OCI-LY1 (cell line): ENCODE data around the gene KLHL8.

Experiments
- H2AFZ ChIP-seq: fragments of 200-600 bp; sonication (generic), shearing (Covaris generic); 2 replicates; pipeline ENCODE4 v1.6.0; 2014; ENCODE audit warnings: antibody characterized with exemption, mild to moderate bottlenecking, low read length
- H3F3A ChIP-seq: fragments of 200-600 bp; sonication (generic), shearing (Covaris generic); 2 replicates; pipeline ENCODE4 v1.6.0; 2014; ENCODE audit warnings: mild to moderate bottlenecking, antibody characterized with exemption, low read length, moderate library complexity; ENCODE audit not compliant: insufficient read depth
- H3K27ac ChIP-seq: fragments of 200-600 bp; sonication (generic); 2 replicates; pipeline ENCODE4 v1.5.1; 2014; ENCODE audit warnings: low read length, mixed run types, mild to moderate bottlenecking, low read depth; ENCODE audit not compliant: poor library complexity, severe bottlenecking
- H3K27me3 ChIP-seq: fragments of 200-600 bp; sonication (generic); 2 replicates; pipeline ENCODE4 v1.6.0; 2014; ENCODE audit warnings: antibody characterized with exemption, mild to moderate bottlenecking, low read length, moderate library complexity; ENCODE audit not compliant: insufficient read depth
- H3K36me3 ChIP-seq: fragments of 200-600 bp; sonication (generic); 2 replicates; pipeline ENCODE4 v1.6.1; 2014; ENCODE audit warnings: mild to moderate bottlenecking, antibody characterized with exemption, low read length, moderate library complexity, mixed read lengths; ENCODE audit not compliant: insufficient read depth
- H3K4me1 ChIP-seq: fragments of 200-600 bp; sonication (generic); 2 replicates; pipeline ENCODE4 v1.5.1; 2014; ENCODE audit warnings: mild to moderate bottlenecking, low read length, moderate library complexity; ENCODE audit not compliant: insufficient read depth, severe bottlenecking
- H3K4me2 ChIP-seq: fragments of 200-600 bp; sonication (generic), shearing (Covaris generic); 2 replicates; pipeline ENCODE4 v1.6.1; 2014; ENCODE audit warnings: low read length
- H3K4me3 ChIP-seq: fragments of 200-600 bp; sonication (generic); 2 replicates; pipeline ENCODE4 v1.5.1; 2014; ENCODE audit warnings: low read length, low read depth, mild to moderate bottlenecking, mixed read lengths; ENCODE audit not compliant: poor library complexity, severe bottlenecking
- H3K79me2 ChIP-seq: fragments of 200-600 bp; shearing (Covaris generic); 2 replicates; pipeline ENCODE4 v1.6.1; 2016; ENCODE audit warnings: mixed run types, low read length, mixed read lengths; ENCODE audit not compliant: insufficient read depth
- H3K9ac ChIP-seq: fragments of 200-600 bp; sonication (generic), shearing (Covaris generic); 2 replicates; pipeline ENCODE4 v1.6.1; 2014; ENCODE audit warnings: mild to moderate bottlenecking, low read length, mixed read lengths
- H3K9me2 ChIP-seq: fragments of 200-600 bp; sonication (generic), shearing (Covaris generic); 2 replicates; pipeline ENCODE4 v1.6.1; 2014; ENCODE audit warnings: low read depth, mild to moderate bottlenecking, low read length, mixed read lengths
- H3K9me3 ChIP-seq: fragments of 200-600 bp; shearing (Covaris generic); 2 replicates; pipeline ENCODE4 v1.6.1; 2014; ENCODE audit warnings: low read length, mixed read lengths
- H4K20me1 ChIP-seq: fragments of 200-600 bp; sonication (generic), shearing (Covaris generic); 2 replicates; pipeline ENCODE4 v1.6.0; 2016; ENCODE audit warnings: mild to moderate bottlenecking, low read length; ENCODE audit not compliant: insufficient read depth
- EZH2 ChIP-seq: fragments of 200-600 bp; sonication (generic), shearing (Covaris generic); IDR thresholded peaks from 2 replicates; pipeline ENCODE4 v1.8.0; 2017; ENCODE audit warnings: borderline replicate concordance, mixed run types, mild to moderate bottlenecking, antibody characterized with exemption, low read length, moderate library complexity, mixed read lengths
- TF ChIP-seq, protein P1 (sequence below): fragments of 200-600 bp; sonication (generic), shearing (Covaris generic); IDR thresholded peaks from 2 replicates; pipeline ENCODE4 v1.5.1; 2017; ENCODE audit warnings: mild to moderate bottlenecking, antibody characterized with exemption, low read length, moderate library complexity, mixed read lengths

The KLHL8 gene

DNA sequence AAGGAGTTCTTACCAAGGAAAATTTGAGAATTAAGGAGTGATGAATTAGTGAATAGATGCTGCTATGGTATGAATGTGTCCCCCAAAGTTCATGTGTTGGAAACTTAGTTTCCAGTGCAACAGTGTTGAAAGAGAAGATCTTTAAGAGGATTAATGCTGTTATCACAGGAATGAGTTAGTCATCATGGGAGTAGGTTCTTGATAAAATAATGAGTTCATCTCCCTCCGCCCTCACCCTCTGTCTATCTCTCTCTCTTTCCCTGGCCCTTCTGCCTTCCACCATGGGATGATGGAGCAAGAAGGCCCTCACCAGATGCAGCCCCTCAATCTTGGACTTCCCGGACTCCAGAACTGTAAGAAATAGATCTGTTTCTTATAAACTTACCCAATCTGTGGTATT, 38.3 kb upstream of the KLHL8 start:
- H3K9me3 ChIP-seq = no peaks in the 10 kb centered on the region
- TF ChIP-seq, protein P1, sequence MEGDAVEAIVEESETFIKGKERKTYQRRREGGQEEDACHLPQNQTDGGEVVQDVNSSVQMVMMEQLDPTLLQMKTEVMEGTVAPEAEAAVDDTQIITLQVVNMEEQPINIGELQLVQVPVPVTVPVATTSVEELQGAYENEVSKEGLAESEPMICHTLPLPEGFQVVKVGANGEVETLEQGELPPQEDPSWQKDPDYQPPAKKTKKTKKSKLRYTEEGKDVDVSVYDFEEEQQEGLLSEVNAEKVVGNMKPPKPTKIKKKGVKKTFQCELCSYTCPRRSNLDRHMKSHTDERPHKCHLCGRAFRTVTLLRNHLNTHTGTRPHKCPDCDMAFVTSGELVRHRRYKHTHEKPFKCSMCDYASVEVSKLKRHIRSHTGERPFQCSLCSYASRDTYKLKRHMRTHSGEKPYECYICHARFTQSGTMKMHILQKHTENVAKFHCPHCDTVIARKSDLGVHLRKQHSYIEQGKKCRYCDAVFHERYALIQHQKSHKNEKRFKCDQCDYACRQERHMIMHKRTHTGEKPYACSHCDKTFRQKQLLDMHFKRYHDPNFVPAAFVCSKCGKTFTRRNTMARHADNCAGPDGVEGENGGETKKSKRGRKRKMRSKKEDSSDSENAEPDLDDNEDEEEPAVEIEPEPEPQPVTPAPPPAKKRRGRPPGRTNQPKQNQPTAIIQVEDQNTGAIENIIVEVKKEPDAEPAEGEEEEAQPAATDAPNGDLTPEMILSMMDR = no peak
- H3K4me3 ChIP-seq = no peak overlapping the region

DNA sequence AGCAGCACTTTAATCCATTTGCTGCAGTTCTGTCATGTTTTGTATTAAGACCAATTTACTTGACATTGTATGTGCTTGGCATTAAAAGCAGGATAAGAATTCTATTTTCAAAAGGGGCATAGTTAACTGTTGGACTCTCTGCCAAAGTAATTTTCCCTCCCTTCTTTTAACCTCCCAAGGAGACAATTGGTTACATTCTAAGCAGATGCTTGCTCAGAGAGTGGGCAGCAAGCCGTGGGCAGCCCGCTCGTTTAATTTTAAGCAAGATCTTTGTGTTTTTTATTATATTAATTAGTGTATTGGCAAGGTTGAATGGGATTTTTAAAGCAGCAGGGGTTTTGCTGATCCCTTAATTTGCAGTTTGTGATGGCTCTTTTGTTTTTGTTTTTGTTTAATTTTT, 37.1 kb upstream of the KLHL8 start:
- Histone ChIP-seq H3K27me3 (no peaks in the 10 kb centered on the region; the same call in 1 of the 2 replicates), H3K27ac (no peak overlapping the region), H3K9me2 (no peaks in the 10 kb centered on the region), H3K9me3 (no peaks in the 10 kb centered on the region), H2AFZ (no peak overlapping the region), H3K4me2 (no peak overlapping the region), H3F3A (no peaks in the 10 kb centered on the region), H3K4me1 (no peaks in the 10 kb centered on the region), H3K36me3 (no peaks in the 10 kb centered on the region), H4K20me1 (no peaks in the 10 kb centered on the region), H3K9ac (no peak overlapping the region), H3K4me3 (no peak overlapping the region), H3K79me2 (no peaks in the 10 kb centered on the region)
- TF ChIP-seq, protein P1 = no peak
- no peak for TF ChIP-seq EZH2

More for the DNA sequence above, 38.3 kb upstream of the KLHL8 start:
- no peaks in the 10 kb centered on the region for H3K79me2 ChIP-seq
- H2AFZ ChIP-seq = no peak overlapping the region
- H4K20me1 ChIP-seq = no peaks in the 10 kb centered on the region
- no peaks in the 10 kb centered on the region for H3K36me3 ChIP-seq
- H3K4me2 ChIP-seq = no peak overlapping the region
- H3K27me3 ChIP-seq = no peaks in the 10 kb centered on the region; the same call in 1 of the 2 replicates
- H3K4me1 ChIP-seq = no peaks in the 10 kb centered on the region
- H3F3A ChIP-seq = no peaks in the 10 kb centered on the region
- no peak overlapping the region for H3K9ac ChIP-seq
- no peaks in the 10 kb centered on the region for H3K9me2 ChIP-seq
- H3K27ac ChIP-seq = no peak overlapping the region

DNA sequence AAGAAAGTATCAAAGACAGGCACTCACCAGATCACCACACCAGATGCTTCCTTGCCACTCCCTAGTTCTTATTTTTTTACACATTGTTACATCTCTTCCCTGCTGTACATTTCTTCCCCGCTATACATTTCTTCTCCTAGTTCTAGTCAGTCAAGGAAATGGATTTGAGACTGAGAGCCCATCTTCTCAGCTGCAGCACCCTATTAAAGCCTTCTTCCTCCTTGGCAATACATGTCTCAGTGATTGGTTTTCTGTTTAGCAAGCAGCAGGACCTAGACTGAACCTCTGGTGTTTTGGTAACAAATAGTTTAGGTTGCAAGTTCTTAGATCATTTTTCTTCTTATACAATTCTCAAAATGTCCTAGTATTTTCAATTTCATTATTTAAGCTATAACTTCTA, 35.3 kb upstream of the KLHL8 start:
- no peak overlapping the region for H3K27ac ChIP-seq

More for the DNA sequence above, 35.3 kb upstream of the KLHL8 start:
- Histone ChIP-seq H4K20me1 (no peaks in the 10 kb centered on the region), H3F3A (no peaks in the 10 kb centered on the region), H3K36me3 (no peaks in the 10 kb centered on the region), H3K79me2 (no peaks in the 10 kb centered on the region), H3K4me2 (no peak overlapping the region), H2AFZ (no peak overlapping the region), H3K4me3 (no peak overlapping the region), H3K9me3 (no peaks in the 10 kb centered on the region), H3K4me1 (no peaks in the 10 kb centered on the region), H3K9me2 (no peaks in the 10 kb centered on the region), H3K27me3 (no peaks in the 10 kb centered on the region; the same call in 1 of the 2 replicates), H3K9ac (no peak overlapping the region)
- TF ChIP-seq EZH2 = no peak
- TF ChIP-seq, protein P1 = no peak
